HepG2 (cell line): Measurements from ENCODE around the gene TAF1B. TPM values are rescaled to one million over a fixed set of nuclear protein-coding genes. Genes with fewer than 3 reads are reported as not detected.

ENCODE experiments used
- ZNF10 ChIP-seq: sonication (generic); formaldehyde crosslinking; IDR thresholded peaks from 2 replicates; pipeline ENCODE4 v1.4.0; 2020; ENCODE audit warnings: mild to moderate bottlenecking, low read depth, missing genetic modification reagents, borderline replicate concordance
- polyA plus RNA-seq, 8 experiments: library from polyadenylated mRNA; depleted of rRNA in 3 of 8; stranded (reverse) in 7 of 8; unstranded in 1 of 8; fragments of >200 nt; fragmentation: Illumina TruSeq in 4 of 8; extraction: Trizol in 4 of 8; gene quantifications; 2 replicates each; pipeline versions ENCODE4 v1.2.1 to v1.2.3, GENCODE V29; 2011 to 2016; ENCODE audit warnings: low read depth in 4 of 8, missing spikeins in 1 of 8, mixed read lengths in 1 of 8; ENCODE audit not compliant: insufficient read depth in 1 of 8
- total RNA-seq, 5 experiments: library from RNA; depleted of rRNA; stranded (reverse); fragments of >200 nt; fragmentation: Illumina TruSeq; extraction: Trizol; gene quantifications; 2 replicates each; pipeline ENCODE4 v1.2.3, GENCODE V29; 2016; ENCODE audit warnings: low read depth in 1 of 5
- TF ChIP-seq, protein P1 (sequence below): sonication (generic); formaldehyde crosslinking; IDR thresholded peaks from 2 replicates; pipeline ENCODE4 v1.5.1; 2020; ENCODE audit warnings: mild to moderate bottlenecking, missing genetic modification reagents, borderline replicate concordance
- TF ChIP-seq, protein P2 (sequence below): sonication (generic); formaldehyde crosslinking; IDR thresholded peaks from 2 replicates; pipeline ENCODE4 v1.4.0; 2020; ENCODE audit warnings: missing genetic modification reagents
- TF ChIP-seq, protein P3 (sequence below): sonication (generic); formaldehyde crosslinking; IDR thresholded peaks from 2 replicates; pipeline ENCODE4 v1.9.0; 2021; ENCODE audit warnings: missing genetic modification reagents, borderline replicate concordance
- TF ChIP-seq, protein P4 (sequence below): sonication (generic); formaldehyde crosslinking; IDR thresholded peaks from 2 replicates; pipeline ENCODE4 v1.8.1; 2023; ENCODE audit warnings: mild to moderate bottlenecking, missing genetic modification reagents, borderline replicate concordance

The TAF1B gene
- total and polyA plus RNA-seq, 2 of the 13 experiments (the other 11 are each of a cell fraction or from before 2014, with no cell fraction given), result 13.3 to 27.7 TPM

DNA sequence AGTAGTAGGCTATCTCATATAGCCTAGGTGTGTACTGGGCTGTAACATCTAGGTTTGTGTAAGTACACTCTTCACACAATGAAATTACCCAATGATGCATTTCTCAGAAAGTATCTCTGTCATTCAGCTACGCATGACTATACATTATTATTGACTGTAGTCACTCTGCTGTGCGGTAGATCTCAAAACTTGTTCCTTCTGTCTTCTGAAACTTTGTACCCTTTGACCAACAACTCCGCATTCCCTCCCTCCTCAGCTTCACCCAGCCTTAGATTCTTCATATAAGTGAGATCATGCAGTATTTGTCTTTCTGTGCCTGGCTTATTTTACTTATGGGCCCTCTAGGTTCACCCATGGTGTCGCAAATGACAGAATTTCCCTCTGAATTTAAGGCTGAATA is 49.0 kb downstream of the TAF1B start (continued):
- TF ChIP-seq, protein P1, sequence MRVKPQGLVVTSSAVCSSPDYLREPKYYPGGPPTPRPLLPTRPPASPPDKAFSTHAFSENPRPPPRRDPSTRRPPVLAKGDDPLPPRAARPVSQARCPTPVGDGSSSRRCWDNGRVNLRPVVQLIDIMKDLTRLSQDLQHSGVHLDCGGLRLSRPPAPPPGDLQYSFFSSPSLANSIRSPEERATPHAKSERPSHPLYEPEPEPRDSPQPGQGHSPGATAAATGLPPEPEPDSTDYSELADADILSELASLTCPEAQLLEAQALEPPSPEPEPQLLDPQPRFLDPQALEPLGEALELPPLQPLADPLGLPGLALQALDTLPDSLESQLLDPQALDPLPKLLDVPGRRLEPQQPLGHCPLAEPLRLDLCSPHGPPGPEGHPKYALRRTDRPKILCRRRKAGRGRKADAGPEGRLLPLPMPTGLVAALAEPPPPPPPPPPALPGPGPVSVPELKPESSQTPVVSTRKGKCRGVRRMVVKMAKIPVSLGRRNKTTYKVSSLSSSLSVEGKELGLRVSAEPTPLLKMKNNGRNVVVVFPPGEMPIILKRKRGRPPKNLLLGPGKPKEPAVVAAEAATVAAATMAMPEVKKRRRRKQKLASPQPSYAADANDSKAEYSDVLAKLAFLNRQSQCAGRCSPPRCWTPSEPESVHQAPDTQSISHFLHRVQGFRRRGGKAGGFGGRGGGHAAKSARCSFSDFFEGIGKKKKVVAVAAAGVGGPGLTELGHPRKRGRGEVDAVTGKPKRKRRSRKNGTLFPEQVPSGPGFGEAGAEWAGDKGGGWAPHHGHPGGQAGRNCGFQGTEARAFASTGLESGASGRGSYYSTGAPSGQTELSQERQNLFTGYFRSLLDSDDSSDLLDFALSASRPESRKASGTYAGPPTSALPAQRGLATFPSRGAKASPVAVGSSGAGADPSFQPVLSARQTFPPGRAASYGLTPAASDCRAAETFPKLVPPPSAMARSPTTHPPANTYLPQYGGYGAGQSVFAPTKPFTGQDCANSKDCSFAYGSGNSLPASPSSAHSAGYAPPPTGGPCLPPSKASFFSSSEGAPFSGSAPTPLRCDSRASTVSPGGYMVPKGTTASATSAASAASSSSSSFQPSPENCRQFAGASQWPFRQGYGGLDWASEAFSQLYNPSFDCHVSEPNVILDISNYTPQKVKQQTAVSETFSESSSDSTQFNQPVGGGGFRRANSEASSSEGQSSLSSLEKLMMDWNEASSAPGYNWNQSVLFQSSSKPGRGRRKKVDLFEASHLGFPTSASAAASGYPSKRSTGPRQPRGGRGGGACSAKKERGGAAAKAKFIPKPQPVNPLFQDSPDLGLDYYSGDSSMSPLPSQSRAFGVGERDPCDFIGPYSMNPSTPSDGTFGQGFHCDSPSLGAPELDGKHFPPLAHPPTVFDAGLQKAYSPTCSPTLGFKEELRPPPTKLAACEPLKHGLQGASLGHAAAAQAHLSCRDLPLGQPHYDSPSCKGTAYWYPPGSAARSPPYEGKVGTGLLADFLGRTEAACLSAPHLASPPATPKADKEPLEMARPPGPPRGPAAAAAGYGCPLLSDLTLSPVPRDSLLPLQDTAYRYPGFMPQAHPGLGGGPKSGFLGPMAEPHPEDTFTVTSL (CRISPR knock-in tag), result no peak
- TF ChIP-seq, protein P2, sequence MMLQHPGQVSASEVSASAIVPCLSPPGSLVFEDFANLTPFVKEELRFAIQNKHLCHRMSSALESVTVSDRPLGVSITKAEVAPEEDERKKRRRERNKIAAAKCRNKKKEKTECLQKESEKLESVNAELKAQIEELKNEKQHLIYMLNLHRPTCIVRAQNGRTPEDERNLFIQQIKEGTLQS (CRISPR knock-in tag), result no peak
- TF ChIP-seq, protein P3, sequence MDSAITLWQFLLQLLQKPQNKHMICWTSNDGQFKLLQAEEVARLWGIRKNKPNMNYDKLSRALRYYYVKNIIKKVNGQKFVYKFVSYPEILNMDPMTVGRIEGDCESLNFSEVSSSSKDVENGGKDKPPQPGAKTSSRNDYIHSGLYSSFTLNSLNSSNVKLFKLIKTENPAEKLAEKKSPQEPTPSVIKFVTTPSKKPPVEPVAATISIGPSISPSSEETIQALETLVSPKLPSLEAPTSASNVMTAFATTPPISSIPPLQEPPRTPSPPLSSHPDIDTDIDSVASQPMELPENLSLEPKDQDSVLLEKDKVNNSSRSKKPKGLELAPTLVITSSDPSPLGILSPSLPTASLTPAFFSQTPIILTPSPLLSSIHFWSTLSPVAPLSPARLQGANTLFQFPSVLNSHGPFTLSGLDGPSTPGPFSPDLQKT, result no peak
- no peak for TF ChIP-seq ZNF10 (CRISPR knock-in tag)
- TF ChIP-seq, protein P4, sequence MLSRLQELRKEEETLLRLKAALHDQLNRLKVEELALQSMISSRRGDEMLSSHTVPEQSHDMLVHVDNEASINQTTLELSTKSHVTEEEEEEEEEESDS (CRISPR knock-in tag), result no peak
